H1 (cell line): ENCODE data around the gene DAPK2. TPM values are rescaled to one million over a fixed set of nuclear protein-coding genes. Genes with fewer than 3 reads are reported as not detected.

Experiments used
- CTCF ChIA-PET: fragments of 300-600 bp; sonication (Branson Sonifier 250); formaldehyde crosslinking; loops from one replicate; lab custom pipeline; 2021; ENCODE audit not compliant: partially characterized antibody; lab: Charles Lee
- POLR2A ChIA-PET: fragments of 300-600 bp; sonication (Branson Sonifier 250); formaldehyde crosslinking; loops from one replicate; lab custom pipeline; 2021; ENCODE audit warnings: inconsistent platforms; ENCODE audit not compliant: partially characterized antibody; lab: Charles Lee
- DNase-seq, 2 experiments: peaks; one replicate each; pipeline versions ENCODE4 v3.0.0 to v3.0.0-alpha.2; 2010 to 2022; ENCODE audit warnings: low spot score in 2 of 2, low read depth in 1 of 2, mixed read lengths in 1 of 2
- FAIRE-seq: peaks from 2 replicates; lab custom pipeline; 2011; peaks lifted over from hg19 to GRCh38; lab: Jason Lieb, UNC
- H2AFZ ChIP-seq: 2 replicates; pipeline ENCODE4 v1.8.1; 2012; ENCODE audit warnings: low read length, inconsistent platforms
- H2AK5ac ChIP-seq: 2 replicates; pipeline ENCODE4 v1.6.1; 2013; ENCODE audit warnings: low read depth, low read length
- H2BK120ac ChIP-seq: replicated peaks from 2 replicates; pipeline ENCODE3; 2013; ENCODE audit warnings: low read depth, low read length, inconsistent platforms
- H2BK12ac ChIP-seq: 2 replicates; pipeline ENCODE4 v1.6.1; 2013; ENCODE audit warnings: low read depth, low read length
- H2BK15ac ChIP-seq: 2 replicates; pipeline ENCODE4 v1.6.1; 2013; ENCODE audit warnings: low read length
- H2BK20ac ChIP-seq: 2 replicates; pipeline ENCODE4 v1.6.1; 2013; ENCODE audit warnings: low read length
- H2BK5ac ChIP-seq: 2 replicates; pipeline ENCODE4 v1.6.1; 2013; ENCODE audit warnings: low read depth, low read length
- H3K14ac ChIP-seq: 2 replicates; pipeline ENCODE4 v1.6.1; 2013; ENCODE audit warnings: inconsistent platforms; ENCODE audit not compliant: insufficient read length
- H3K18ac ChIP-seq: 2 replicates; pipeline ENCODE4 v1.6.1; 2013; ENCODE audit warnings: low read length; ENCODE audit errors: extremely low read depth
- H3K23ac ChIP-seq: 2 replicates; pipeline ENCODE4 v1.6.1; 2013; ENCODE audit warnings: inconsistent platforms; ENCODE audit not compliant: insufficient read length
- H3K23me2 ChIP-seq: 2 replicates; pipeline ENCODE4 v1.6.1; 2013; ENCODE audit warnings: low read depth, low read length
- H3K27ac ChIP-seq: 2 replicates; pipeline ENCODE4 v1.6.1; 2011; ENCODE audit warnings: low read depth, low read length, inconsistent platforms
- H3K27me3 ChIP-seq, 4 experiments: replicated peaks in 1 of 4; 1 replicate in 1 of 4; 2 replicates in 3 of 4; pipeline versions ENCODE4 v1.6.1 to v1.8.1; 2011 to 2013; ENCODE audit warnings: low read length in 3 of 4, mild to moderate bottlenecking in 3 of 4, inconsistent platforms in 2 of 4, mixed read lengths in 2 of 4, moderate library complexity in 1 of 4; ENCODE audit not compliant: control insufficient read depth in 3 of 4, insufficient read depth in 3 of 4; ENCODE audit errors: extremely low read depth in 1 of 4
- H3K36me3 ChIP-seq, 4 experiments: 2 replicates each; pipeline versions ENCODE4 v1.6.1 to v1.8.1; 2011 to 2013; ENCODE audit warnings: mild to moderate bottlenecking in 4 of 4, low read length in 3 of 4, moderate library complexity in 2 of 4, control low read depth in 1 of 4, inconsistent platforms in 1 of 4; ENCODE audit not compliant: insufficient read depth in 4 of 4, control insufficient read depth in 2 of 4
- H3K4ac ChIP-seq: replicated peaks from 2 replicates; pipeline ENCODE3; 2013; ENCODE audit warnings: low read length, low read depth, mixed read lengths, inconsistent platforms; ENCODE audit not compliant: insufficient read length
- H3K4me1 ChIP-seq, 4 experiments: replicated peaks in 1 of 4; 1 replicate in 1 of 4; 2 replicates in 3 of 4; pipeline versions ENCODE4 v1.6.1 to v1.8.1; 2011 to 2013; ENCODE audit warnings: low read length in 3 of 4, inconsistent platforms in 2 of 4, mixed read lengths in 1 of 4; ENCODE audit not compliant: insufficient read depth in 4 of 4, control insufficient read depth in 3 of 4
- H3K4me2 ChIP-seq, 2 experiments: 2 replicates each; pipeline versions ENCODE4 v1.6.1 to v1.8.1; 2011 to 2013; ENCODE audit warnings: low read depth in 2 of 2, low read length in 2 of 2, control low read depth in 1 of 2, inconsistent platforms in 1 of 2, mild to moderate bottlenecking in 1 of 2; ENCODE audit not compliant: insufficient read depth in 1 of 2
- H3K4me3 ChIP-seq, 4 experiments: fragments of 200-600, 300-600 bp in 1 of 4; sonication (generic), shearing (Covaris generic), sonication (Bioruptor Twin) in 1 of 4; 2 replicates each; pipeline versions ENCODE4 v1.5.1 to v1.8.1; 2011 to 2016; ENCODE audit warnings: low read length in 4 of 4, low read depth in 3 of 4, control low read depth in 2 of 4, inconsistent platforms in 2 of 4, mild to moderate bottlenecking in 2 of 4, mixed read lengths in 1 of 4, moderate library complexity in 1 of 4; ENCODE audit not compliant: insufficient read depth in 2 of 4; ENCODE audit errors: extremely low read depth in 1 of 4
- H3K56ac ChIP-seq: replicated peaks from 2 replicates; pipeline ENCODE3; 2013; ENCODE audit warnings: low read depth, mild to moderate bottlenecking, mixed read lengths, low read length, inconsistent platforms; ENCODE audit not compliant: insufficient read length
- H3K79me1 ChIP-seq: 2 replicates; pipeline ENCODE4 v1.6.1; 2013; ENCODE audit warnings: low read depth, low read length, control low read depth
- H3K79me2 ChIP-seq, 2 experiments: 2 replicates each; pipeline versions ENCODE4 v1.6.1 to v1.8.1; 2012 to 2013; ENCODE audit warnings: low read length in 2 of 2, mild to moderate bottlenecking in 2 of 2, inconsistent platforms in 1 of 2; ENCODE audit not compliant: insufficient read depth in 2 of 2, control insufficient read depth in 1 of 2
- H3K9ac ChIP-seq, 4 experiments: replicated peaks in 1 of 4; 1 replicate in 1 of 4; 2 replicates in 3 of 4; pipeline versions ENCODE4 v1.6.1 to v1.8.1; 2011 to 2013; ENCODE audit warnings: low read depth in 3 of 4, low read length in 3 of 4, control low read depth in 2 of 4, mild to moderate bottlenecking in 2 of 4, moderate library complexity in 2 of 4, inconsistent platforms in 1 of 4; ENCODE audit errors: extremely low read depth in 1 of 4
- H3K9me3 ChIP-seq, 2 experiments: 2 replicates each; pipeline versions ENCODE4 v1.6.1 to v1.8.1; 2012 to 2013; ENCODE audit warnings: mild to moderate bottlenecking in 2 of 2, moderate library complexity in 2 of 2, control low read depth in 1 of 2, inconsistent platforms in 1 of 2, low read depth in 1 of 2, low read length in 1 of 2, mixed read lengths in 1 of 2; ENCODE audit not compliant: insufficient read depth in 2 of 2
- H4K20me1 ChIP-seq, 2 experiments: replicated peaks in 1 of 2; 2 replicates each; pipeline versions ENCODE3 to v1.8.1; 2011 to 2013; ENCODE audit warnings: inconsistent platforms in 2 of 2, low read length in 2 of 2, mild to moderate bottlenecking in 1 of 2; ENCODE audit not compliant: insufficient read depth in 2 of 2, control insufficient read depth in 1 of 2
- H4K5ac ChIP-seq: 2 replicates; pipeline ENCODE4 v1.6.1; 2013; ENCODE audit warnings: low read length, low read depth, mixed read lengths, inconsistent platforms; ENCODE audit not compliant: insufficient read length
- H4K8ac ChIP-seq: 2 replicates; pipeline ENCODE4 v1.8.0; 2013; ENCODE audit warnings: mild to moderate bottlenecking, moderate library complexity, low read length, inconsistent platforms; ENCODE audit not compliant: insufficient read depth; ENCODE audit errors: extremely low read depth
- H4K91ac ChIP-seq: replicated peaks from 2 replicates; pipeline ENCODE3; 2013; ENCODE audit warnings: low read length, mixed read lengths, inconsistent platforms; ENCODE audit not compliant: insufficient read length
- EGR1 ChIP-seq: IDR thresholded peaks from 2 replicates; pipeline ENCODE4 v1.6.1; 2011; ENCODE audit warnings: low read depth, low read length, borderline replicate concordance
- FOSL1 ChIP-seq: IDR thresholded peaks from 2 replicates; pipeline ENCODE4 v1.6.1; 2011; ENCODE audit warnings: mild to moderate bottlenecking, low read depth, low read length, moderate library complexity; ENCODE audit not compliant: insufficient read depth
- HDAC2 ChIP-seq, 2 experiments: fragments of 300-600 bp in 1 of 2; sonication (generic) in 1 of 2; IDR thresholded peaks; 2 replicates each; pipeline ENCODE4 v1.6.1; 2011 to 2012; ENCODE audit warnings: low read depth in 2 of 2, low read length in 2 of 2, mild to moderate bottlenecking in 2 of 2, moderate library complexity in 2 of 2, borderline replicate concordance in 1 of 2, inconsistent platforms in 1 of 2
- MAFK ChIP-seq: IDR thresholded peaks from 2 replicates; pipeline ENCODE4 v1.6.1; 2012; ENCODE audit warnings: low read depth, mild to moderate bottlenecking, improper control_type of control experiment, low read length
- PHF8 ChIP-seq: fragments of 200-600 bp; sonication (generic); conservative IDR thresholded peaks from 2 replicates; pipeline ENCODE4 v1.7.1; 2012; ENCODE audit warnings: low read depth, mild to moderate bottlenecking, inconsistent platforms, low read length, moderate library complexity
- RBBP5 ChIP-seq: IDR thresholded peaks from 2 replicates; pipeline ENCODE4 v1.7.1; 2012; ENCODE audit warnings: low read depth, mild to moderate bottlenecking, inconsistent platforms, low read length, moderate library complexity, borderline replicate concordance
- SIX5 ChIP-seq: IDR thresholded peaks from 2 replicates; pipeline ENCODE4 v1.6.1; 2011; ENCODE audit warnings: mild to moderate bottlenecking, low read depth, low read length
- TAF1 ChIP-seq: IDR thresholded peaks from 2 replicates; pipeline ENCODE4 v1.6.1; 2011; ENCODE audit warnings: mild to moderate bottlenecking, low read depth, low read length
- TEAD4 ChIP-seq: IDR thresholded peaks from 2 replicates; pipeline ENCODE4 v1.6.1; 2012; ENCODE audit warnings: low read depth, low read length, inconsistent platforms, mixed read lengths
- WGBS, 2 experiments: shearing (Covaris generic) in 1 of 2; methylation state at CpG; one replicate each; pipeline versions ENCODE4 v1.1.6 to v1.1.7; 2013 to 2015; ENCODE audit warnings: low lambda C conversion rate in 2 of 2, mixed read lengths in 2 of 2, inconsistent platforms in 1 of 2, low coverage in 1 of 2, missing lambda C conversion rate in 1 of 2; ENCODE audit not compliant: insufficient replicate concordance in 2 of 2, insufficient coverage in 1 of 2, insufficient read length in 1 of 2; ENCODE audit errors: extremely low coverage in 1 of 2, missing lambda C conversion rate in 1 of 2; 5-methylcytosine and 5-hydroxymethylcytosine counted together
- polyA plus RNA-seq, 7 experiments: library from polyadenylated mRNA; depleted of rRNA in 3 of 7; stranded (reverse) in 5 of 7; unstranded in 2 of 7; fragments of >200 nt in 5 of 7; fragments of 200-250 nt in 2 of 7; gene quantifications; 1 replicate in 5 of 7; 2 replicates in 1 of 7; 4 replicates in 1 of 7; pipeline versions ENCODE4 v1.2.1 to v1.2.3, GENCODE V29; 2011 to 2013; ENCODE audit warnings: missing spikeins in 2 of 7, mixed read lengths in 2 of 7
- total RNA-seq: library from RNA; stranded (reverse); fragmentation: NEBNext Ultra II Directional; extraction: Animal tissue kit (Norgen Biotek cat#: 25700); gene quantifications from 2 replicates; pipeline ENCODE4 v1.2.1, GENCODE V29; 2021
- TF ChIP-seq, protein P1 (sequence below): IDR thresholded peaks from 2 replicates; pipeline ENCODE4 v1.6.1; 2011; ENCODE audit warnings: low read length, improper control_type of control experiment
- TF ChIP-seq, protein P2 (sequence below): IDR thresholded peaks from 2 replicates; pipeline ENCODE4 v1.6.1; 2011; ENCODE audit warnings: low read depth, mild to moderate bottlenecking, low read length; ENCODE audit not compliant: insufficient read depth

The DAPK2 gene
- total and polyA plus RNA-seq, 2 of the 8 experiments (the other 6 are each of a cell fraction or from before 2014, with no cell fraction given) = 1.8 to 2.9 TPM

DNA sequence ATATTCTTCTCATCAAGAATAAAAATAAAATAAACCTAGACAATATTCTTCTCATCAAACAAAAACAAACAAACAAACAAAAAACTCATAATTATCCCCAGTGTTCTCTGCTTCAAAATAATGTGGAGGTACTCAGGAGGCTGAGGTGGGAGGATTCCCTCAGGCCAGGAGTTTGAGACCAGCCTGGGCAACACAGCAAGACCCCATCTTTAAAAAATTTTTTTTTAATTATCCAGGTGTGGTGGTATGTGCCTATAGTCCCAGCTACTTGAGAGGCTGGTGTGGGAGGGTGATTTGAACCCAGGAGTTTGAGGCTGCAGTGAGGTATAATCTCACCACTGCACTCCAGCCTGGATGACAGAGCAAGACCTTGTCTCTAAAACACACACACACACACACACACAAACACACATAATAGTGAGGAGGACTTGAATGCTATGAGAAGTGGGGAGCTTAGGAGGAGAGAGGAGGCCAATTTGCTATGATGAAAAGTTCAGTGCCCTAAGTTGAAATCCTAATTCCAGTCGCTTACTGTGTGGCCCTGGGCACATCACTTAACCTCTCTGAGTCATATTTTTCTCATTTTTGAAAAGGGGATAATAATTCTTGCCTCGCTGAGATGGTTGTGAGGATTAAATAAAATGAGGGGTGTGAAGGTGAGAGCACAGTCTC lies 176.8 kb downstream of the DAPK2 start:
- no peaks in the 10 kb centered on the region for H3K23me2 ChIP-seq
- 75% methylated on average over 2 of the region's 2 CpGs; no CpG with 5 or more reads in 1 of the 2 experiments for WGBS, 2 experiments
- CTCF ChIA-PET = interaction anchor here (0.8 to 2.7 kb wide), 8 partner anchors 11 to 116 kb away, joined by 3 to 16 read pairs (median 3); no protein-coding TSS in a partner anchor
- H3K23ac ChIP-seq = no peak overlapping the region
- H2BK5ac ChIP-seq = no peak overlapping the region
- H3K79me2 ChIP-seq = no peaks in the 10 kb centered on the region
- H3K4me3 ChIP-seq = no peak overlapping the region
- no peak overlapping the region for H2BK20ac ChIP-seq
- no peak overlapping the region for H3K18ac ChIP-seq
- H3K9ac ChIP-seq = no peak overlapping the region
- H3K9me3 ChIP-seq = peaks cover 0 to 4% of the 10 kb centered on the region in 2 experiments; a peak in 1 of 4 replicates
- no peak overlapping the region for H2BK120ac ChIP-seq
- no peak overlapping the region for H4K5ac ChIP-seq
- no peak overlapping the region for H3K4ac ChIP-seq
- H3K14ac ChIP-seq = no peak overlapping the region
- H2BK12ac ChIP-seq = no peak overlapping the region
- no peaks in the 10 kb centered on the region for H4K20me1 ChIP-seq
- H3K79me1 ChIP-seq = no peaks in the 10 kb centered on the region
- H2AK5ac ChIP-seq = no peak overlapping the region
- H3K27ac ChIP-seq = no peak overlapping the region
- H2BK15ac ChIP-seq = no peak overlapping the region
- no peak overlapping the region for H4K91ac ChIP-seq
- DNase-seq = no peak
- H3K36me3 ChIP-seq = no peaks in the 10 kb centered on the region
- no peak overlapping the region for H3K56ac ChIP-seq
- H3K27me3 ChIP-seq = no peaks in the 10 kb centered on the region
- no peak overlapping the region for H2AFZ ChIP-seq
- no peak overlapping the region for H4K8ac ChIP-seq
- FAIRE-seq = no peak
- POLR2A ChIA-PET = interaction anchor here (0.7 kb wide), 2 partner anchors 42 to 80 kb away, joined by 3 read pairs; no protein-coding TSS in a partner anchor
- no peaks in the 10 kb centered on the region for H3K4me1 ChIP-seq
- H3K4me2 ChIP-seq = no peak overlapping the region
- TF ChIP-seq HDAC2 (IDR thresholded peaks at IDR 0.05; ENCODE audit: borderline replicate concordance in 1 of 2, low read depth in 2 of 2, low read length in 2 of 2) (no peak), MAFK (no peak), PHF8 (no peak), TEAD4 (no peak), RBBP5 (no peak), FOSL1 (no peak), EGR1 (no peak), SIX5 (no peak), TAF1 (no peak)
- TF ChIP-seq, protein P1, sequence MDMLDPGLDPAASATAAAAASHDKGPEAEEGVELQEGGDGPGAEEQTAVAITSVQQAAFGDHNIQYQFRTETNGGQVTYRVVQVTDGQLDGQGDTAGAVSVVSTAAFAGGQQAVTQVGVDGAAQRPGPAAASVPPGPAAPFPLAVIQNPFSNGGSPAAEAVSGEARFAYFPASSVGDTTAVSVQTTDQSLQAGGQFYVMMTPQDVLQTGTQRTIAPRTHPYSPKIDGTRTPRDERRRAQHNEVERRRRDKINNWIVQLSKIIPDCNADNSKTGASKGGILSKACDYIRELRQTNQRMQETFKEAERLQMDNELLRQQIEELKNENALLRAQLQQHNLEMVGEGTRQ = no peak
- TF ChIP-seq, protein P2, sequence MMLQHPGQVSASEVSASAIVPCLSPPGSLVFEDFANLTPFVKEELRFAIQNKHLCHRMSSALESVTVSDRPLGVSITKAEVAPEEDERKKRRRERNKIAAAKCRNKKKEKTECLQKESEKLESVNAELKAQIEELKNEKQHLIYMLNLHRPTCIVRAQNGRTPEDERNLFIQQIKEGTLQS = no peak
